SK-N-MC (cell line): ENCODE data around the gene AP3D1.

Experiments used
- EZH2 ChIP-seq: fragments of 200-600 bp; sonication (generic); IDR thresholded peaks from one replicate; pipeline ENCODE4 v1.6.1; 2017; ENCODE audit warnings: antibody characterized with exemption
- POLR2AphosphoS5 ChIP-seq: IDR thresholded peaks from 2 replicates; pipeline ENCODE4 v1.6.1; 2012; ENCODE audit warnings: mild to moderate bottlenecking, low read depth, low read length, borderline replicate concordance

DNA sequence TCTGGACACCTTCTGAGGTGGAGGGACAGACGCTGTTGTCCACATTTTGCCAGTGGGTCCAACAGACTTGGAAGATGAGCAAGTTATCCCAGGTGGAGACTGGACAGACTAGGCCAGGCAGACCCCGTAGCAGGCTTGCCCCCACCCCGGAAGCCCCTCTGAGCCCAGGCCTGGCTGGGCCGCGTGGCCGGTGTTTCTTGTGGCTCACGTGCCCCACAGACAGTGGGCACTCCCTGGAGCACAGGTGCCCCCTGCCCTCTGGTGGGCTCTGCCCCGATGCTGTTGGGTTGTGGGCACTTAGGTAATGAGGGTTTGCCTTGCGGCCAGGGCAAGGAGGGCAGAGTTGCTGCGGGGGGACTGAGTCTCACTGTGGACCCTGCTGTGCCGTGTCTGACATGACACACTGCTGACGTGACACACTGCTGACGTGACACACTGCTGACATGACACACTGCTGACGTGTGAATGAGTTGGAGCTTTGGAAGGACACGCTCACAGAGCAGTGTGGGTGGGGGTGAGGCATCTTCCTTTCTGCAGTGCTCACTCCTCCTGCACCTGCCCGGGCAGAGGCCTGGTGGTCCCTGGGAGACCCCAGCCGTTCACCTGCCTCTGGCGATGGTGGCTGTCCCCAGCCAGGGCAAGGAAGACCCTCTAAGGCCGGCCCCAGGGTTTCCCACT is 37.5 kb upstream of the AP3D1 start:
- TF ChIP-seq POLR2AphosphoS5 (no peak), EZH2 (no peak)
